Endometrial microvascular endothelial cells (primary cell): ENCODE measurements around the gene CHIC2. TPM values are rescaled to one million over a fixed set of nuclear protein-coding genes. Genes with fewer than 3 reads are reported as not detected.
"Not testable (repeated sequence)": the region's sequence is repeated elsewhere in the genome, so short reads cannot be mapped to it uniquely, and the experiment has no call there.

Experiments used
- in situ Hi-C: cut with HindIII; loops from 2 replicates; pipeline ENCODE4 v1.10.0; 2017; ENCODE audit warnings: low sequenced_read_pairs, low pct_unique_long_range_greater_than_20kb; ENCODE audit errors: inconsistent ontology term
- total RNA-seq: library from RNA; depleted of rRNA; stranded (reverse); fragments of >200 nt; gene quantifications from one replicate; pipeline ENCODE4 v1.2.3, GENCODE V29; 2015; ENCODE audit errors: inconsistent ontology term

CHIC2 gene
- total RNA-seq: 39.5 TPM

DNA sequence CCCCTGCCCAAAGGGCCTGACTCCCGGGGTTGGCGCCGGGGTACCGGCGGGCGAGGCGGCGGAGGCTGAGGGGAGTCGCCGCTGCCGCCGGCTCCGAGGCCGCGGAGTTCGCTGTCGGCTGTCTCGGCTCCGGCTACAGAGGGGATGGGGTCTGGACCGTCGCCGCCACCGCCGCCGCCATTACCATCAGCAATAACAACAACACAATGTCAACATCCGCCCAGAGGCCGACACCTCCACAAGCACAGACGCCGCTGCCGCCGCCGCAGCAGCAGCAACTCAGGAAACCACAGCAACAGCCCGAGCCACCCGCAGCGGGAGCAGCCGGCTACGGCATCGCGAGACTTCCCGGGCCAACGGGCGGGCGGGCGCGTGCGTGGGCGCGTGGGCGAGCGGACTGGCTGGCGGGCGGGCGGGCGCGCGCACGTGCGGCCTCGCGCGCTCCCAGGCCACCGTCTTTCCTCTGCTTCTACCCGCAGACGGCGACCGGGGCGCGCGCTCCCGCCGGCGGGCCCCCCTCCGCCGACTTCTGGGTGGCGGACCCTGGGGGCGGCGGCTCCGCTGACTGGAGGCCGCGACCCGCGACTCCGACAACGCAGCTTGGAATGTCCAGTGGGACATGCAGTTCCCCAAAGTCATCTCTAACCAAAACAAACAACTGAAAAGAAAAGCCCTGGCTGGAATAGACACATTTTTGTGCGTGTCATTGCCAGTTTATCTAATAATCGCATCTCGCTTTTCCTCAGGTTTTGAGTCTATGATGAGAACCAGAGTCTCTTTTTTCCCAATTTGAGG, at the start of gene CHIC2:
TSS of gene CHIC2 (minus strand) at position 289 of the 795 bp plus-strand sequence. CDS start 305 bp downstream, outside the sequence.
- in situ Hi-C loops: loop anchor here (25.0 kb wide), 1 partner anchor 127 kb away; no protein-coding TSS in a partner anchor

DNA sequence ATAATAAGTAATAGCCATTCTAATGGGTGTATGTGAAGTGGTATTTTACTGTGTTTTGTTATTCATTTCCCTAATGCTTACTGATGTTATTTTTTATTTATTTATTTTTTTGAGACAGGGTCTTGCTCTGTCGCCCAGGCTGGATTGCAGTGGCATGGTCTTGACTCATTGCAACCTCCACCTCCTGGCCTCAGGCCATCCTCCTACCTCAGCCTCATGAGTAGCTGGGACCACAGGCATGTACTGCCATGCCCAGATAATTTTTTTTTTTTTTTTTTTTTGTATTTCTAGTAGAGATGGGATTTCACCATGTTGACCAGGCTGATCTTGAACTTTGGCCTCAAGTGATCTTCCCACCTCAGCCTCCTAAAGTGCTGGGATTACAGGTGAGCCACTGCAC, 48.8 kb upstream of the CHIC2 start:
- in situ Hi-C loops: not testable (repeated sequence)

DNA sequence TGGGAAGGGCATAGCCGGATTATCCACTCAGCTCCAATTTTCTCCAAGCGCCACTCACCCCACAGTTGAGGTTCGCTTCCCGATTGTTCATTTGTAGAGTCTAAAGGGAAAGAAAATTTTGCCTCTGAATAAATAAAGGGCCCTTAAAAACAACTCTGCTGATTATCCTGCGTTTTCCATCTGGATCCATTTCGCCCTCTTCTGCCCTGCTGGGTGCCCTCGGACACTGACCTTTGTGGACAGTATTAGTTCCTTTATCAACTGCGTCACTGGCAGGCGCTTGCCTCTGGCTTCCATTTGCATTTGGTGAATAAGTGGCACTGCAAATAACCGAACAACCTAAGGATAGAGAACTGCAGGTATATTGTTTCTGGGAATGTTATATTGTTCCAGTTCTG, 45.6 kb upstream of the CHIC2 start:
- in situ Hi-C loops: no loop called here

DNA sequence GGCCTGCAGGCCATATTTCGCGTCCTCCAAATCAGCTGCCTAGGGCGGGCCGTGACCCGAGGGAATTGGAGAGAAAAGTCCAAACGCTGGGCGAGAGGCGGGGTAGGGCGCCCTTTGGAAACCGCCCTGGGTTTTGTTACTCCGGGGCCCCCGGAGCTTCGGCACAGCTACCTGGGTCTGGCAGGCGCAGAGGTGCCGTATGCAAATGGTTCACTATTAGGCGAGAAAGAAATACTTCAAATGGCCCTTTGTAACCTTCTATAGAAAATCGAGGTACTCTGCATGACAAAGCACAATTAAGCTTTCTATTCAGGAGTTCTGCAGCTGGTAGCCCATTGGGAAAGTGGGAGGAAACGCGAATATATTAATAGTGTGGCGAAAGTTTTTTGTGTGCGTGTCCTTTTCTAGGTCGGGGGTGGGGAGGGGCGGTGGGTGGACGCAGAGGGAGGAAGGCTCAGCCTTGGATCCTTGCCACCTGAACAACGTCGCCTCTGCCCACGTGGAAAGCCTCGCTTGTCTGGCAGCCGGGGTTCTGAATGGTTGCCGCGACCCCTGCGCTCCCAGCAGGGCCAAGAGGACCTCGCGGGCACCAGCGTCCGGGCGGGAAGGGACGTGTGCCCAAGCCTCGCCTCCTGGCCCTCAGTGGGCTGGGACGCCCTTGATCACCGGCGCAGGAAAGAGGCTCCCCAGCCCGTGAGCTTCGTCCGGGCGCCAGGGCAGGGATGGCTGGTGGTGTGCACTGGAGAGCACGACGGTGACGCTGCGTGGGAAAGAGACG, 45.0 kb upstream of the CHIC2 start:
- in situ Hi-C loops: no loop called here

DNA sequence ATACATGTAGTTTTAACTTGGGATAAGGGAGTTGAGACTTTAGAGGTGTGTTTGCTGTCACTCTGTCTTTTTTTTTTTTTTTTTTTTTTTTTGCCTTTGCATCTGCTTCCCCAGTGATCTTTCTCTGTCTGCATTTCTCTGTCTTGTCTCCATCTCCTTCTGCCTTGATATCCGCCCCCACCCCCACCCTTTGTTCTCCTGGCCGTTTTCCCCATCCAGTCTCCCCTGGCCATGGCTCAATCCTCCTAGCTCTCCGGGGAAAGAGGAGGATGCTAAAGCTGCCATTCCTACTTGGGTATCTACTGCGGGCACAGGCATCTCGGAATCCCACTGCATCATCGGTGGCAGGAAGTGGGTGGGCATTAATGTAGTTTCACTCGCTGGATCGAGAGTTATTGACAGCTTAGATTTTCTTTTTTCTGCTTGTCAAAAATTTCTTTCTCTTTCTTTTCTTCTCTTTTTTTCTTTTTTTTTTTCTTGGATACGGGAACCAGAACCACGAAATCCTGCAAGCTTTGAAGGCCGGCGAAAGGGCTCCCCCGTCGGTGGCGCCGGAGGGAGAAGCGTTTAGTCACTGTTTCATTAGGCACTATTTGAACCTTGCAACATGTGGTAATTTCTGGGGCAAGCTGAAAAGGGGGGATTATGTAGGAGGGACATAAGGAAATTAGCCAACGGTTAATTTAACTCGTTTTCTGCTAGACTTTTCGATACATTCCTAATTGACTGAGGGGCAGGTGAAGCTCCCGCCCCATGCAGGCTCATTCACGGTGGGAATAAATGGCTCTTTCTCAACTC, 43.7 kb upstream of the CHIC2 start:
- in situ Hi-C loops: no loop called here

DNA sequence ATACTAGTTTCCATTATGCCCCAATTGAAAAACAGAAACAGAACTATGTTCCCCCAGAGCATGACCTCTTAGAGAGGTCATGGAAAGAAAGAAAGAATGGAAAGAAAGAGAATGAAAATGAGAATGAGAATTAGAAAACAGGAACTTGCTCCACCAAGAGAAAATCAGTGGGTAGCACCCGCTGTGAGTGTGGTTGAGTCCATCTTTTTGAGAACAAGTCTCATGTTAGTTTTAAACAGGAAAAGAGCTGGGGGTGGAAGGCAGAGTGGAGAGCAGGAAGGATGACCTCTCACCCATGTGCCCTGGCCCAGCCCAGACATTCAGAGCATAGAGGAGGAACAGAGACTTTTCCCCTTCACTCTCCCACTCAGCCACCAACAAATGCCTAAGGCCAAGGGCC, 40.5 kb upstream of the CHIC2 start:
- in situ Hi-C loops: no loop called here

DNA sequence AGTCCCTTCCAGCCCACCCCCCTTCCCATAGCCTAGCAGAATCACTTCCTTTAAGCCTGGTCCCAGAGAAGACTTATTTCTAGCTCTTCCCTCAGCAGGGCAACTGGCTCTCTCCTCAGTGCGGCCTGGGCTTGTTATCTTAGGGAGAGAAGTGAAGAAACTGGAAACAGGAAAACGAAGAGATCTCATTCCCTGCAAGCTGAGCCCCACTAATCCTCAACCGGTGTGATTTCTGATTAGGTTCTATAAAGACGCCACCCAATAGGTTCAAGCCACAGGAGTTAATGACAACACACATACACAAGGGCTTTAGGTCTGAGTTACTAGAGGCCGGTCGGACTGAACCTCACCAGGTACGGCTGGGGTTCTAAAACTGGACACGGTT, 38.8 kb upstream of the CHIC2 start:
- in situ Hi-C loops: no loop called here

DNA sequence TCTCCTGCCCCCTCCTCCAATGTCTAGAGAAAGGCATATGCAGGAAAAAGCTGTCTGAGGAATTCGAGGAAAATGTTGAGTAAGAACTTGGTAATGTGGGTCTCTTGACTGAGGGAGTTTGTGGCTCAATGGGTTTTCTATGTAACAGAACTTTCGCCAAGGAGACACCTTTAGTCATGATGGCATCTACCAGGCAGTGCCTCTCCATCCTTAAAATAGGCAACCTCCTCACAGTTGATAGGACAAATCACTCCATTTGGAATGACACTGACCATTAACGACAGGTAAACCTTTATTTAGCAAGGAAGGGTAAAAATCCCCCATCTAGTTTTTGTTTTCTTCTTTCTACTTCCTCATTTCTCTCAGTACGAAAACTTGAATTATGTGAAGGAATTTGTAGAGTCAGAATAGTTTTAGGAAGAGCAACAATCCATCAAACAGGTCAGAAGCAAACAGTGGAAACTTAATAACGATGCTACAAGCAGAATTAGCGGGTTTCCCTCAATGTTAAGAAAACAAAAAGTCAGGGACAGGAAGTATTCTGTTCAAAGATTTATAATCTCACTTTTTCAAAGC, 38.2 kb upstream of the CHIC2 start:
- in situ Hi-C loops: no loop called here

DNA sequence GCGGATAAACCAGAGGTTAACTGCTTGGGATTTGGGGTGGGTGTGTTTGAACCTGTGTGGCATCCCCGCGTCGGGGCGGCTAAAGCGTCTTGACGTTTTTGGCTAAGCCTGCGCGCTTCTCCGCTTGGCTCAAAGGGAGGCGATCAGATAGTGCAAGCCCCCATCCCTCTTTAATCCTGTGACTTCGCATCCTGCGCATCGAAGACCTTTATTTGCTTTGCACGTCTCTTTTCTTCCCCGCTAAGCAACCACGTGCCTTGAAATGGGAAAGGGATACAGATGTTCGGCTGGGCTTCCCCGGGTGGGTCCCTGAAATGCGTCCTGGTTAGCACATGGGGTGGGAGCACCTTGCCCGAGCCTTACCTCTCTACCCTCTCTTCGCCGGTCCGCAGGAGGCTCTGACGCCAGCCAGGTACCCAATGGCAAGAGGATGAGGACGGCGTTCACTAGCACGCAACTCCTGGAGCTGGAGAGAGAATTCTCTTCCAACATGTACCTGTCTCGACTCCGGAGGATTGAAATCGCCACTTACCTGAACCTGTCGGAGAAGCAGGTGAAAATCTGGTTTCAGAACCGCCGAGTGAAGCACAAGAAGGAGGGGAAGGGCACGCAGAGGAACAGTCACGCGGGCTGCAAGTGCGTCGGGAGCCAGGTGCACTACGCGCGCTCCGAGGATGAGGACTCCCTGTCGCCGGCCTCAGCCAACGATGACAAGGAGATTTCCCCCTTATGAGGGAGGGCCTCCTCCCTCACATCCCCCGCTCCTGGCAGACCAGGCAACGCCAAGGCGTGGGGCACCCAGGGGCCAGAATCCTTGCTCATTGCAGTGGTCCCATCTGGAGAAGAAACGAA, 37.0 kb upstream of the CHIC2 start:
- in situ Hi-C loops: no loop called here

DNA sequence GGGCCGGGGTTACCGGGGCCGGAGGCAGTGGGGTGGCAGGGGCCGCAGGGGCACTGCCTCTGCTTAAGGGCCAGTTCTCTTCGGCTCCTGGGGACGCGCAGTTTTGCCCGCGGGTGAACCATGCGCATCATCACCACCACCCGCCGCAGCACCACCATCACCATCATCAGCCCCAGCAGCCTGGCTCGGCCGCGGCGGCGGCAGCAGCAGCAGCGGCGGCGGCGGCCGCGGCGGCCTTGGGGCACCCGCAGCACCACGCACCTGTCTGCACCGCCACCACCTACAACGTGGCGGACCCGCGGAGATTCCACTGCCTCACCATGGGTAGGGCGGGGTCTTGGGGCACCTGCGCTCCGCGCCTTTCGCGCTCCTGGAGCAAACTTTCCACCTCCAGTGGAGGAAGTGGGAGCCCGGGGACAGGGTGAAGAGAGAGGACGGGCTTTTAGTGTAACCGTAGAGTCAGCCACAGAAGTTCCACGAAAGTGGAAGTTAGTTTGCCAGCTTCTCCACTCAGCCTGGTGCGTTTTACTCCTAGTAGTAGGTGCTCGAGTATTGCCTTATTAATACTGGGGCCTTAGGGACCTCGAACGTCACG, 36.3 kb upstream of the CHIC2 start:
- in situ Hi-C loops: no loop called here

DNA sequence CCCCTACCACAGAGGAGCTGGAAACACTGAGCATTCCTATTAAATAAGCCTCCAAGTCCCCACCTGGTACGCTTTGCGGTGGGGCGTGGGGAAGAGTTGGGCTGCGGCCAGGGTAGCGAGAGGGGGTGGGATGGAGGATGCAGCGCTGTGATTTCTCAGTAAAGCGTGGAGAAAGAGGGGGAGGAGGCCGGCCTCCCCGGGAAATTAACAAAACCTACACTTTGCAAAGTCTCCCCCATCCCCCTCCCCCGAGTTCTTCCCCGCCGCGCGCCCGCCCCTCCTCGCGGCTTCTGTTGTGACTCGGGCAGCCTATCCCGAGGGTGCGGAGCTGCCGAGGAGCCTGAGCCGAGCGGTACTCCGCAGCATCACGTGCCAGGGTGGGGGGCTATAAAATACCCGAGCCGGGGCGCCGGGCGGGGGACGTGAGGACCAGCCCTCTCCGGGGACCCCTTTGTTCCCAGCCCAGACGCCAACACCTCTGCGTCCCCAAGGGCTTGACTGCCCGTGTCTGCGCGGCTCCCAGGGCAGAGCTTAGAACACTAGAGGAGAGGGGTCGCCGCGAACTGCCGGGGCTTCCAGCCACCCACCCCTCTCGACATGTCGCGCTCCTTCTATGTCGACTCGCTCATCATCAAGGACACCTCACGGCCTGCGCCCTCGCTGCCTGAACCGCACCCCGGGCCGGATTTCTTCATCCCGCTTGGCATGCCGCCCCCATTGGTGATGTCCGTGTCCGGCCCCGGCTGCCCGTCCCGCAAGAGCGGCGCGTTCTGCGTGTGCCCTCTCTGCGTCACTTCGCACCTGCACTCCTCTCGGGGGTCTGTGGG, 35.6 kb upstream of the CHIC2 start, which contains the start of gene GSX2:
TSS of gene GSX2 (plus strand) at position 416 of the 827 bp plus-strand sequence. CDS start at position 598, 182 bp downstream.
- in situ Hi-C loops: no loop called here

DNA sequence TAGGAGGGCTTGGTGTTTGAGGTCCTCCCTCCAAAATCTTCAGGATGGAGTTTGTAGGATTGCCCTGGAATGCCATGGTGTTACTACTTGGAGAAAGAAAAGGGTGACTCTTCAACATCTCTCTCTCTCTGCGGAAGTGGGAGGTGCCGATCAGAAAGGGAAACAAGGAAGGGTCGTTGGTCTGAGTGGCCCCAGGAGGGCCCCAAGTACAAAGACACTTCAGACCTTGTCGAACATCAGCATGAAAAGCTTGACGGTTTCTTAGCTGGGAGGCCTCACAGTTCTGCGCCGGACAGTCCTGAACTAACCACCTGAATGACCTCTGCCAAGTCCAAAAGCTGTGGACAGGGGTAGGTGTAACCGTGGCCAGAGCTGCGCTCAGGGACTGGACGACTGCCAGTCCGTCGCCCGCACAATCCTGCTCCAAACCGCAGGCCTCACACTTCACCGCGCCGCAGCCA, 34.9 kb upstream of the CHIC2 start:
- in situ Hi-C loops: no loop called here

DNA sequence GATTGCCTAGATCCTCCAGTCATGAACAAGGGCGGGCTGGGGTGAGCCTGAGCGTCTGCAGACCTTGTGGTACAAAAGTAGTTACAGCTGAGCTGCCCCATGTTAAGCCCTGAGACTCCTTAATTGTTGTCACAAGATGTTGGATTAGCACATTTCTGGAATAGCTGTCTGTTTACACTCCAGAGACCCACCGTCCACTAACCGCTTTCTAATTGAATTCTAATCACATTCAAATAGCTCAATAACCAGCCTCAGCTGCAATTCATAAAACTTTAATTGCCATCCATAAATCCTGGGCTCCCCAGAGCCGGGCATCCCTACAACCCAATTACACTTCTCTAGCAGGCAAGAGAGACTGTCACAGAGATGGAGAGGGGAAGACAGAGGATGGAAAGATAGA, 34.0 kb upstream of the CHIC2 start:
- in situ Hi-C loops: no loop called here

DNA sequence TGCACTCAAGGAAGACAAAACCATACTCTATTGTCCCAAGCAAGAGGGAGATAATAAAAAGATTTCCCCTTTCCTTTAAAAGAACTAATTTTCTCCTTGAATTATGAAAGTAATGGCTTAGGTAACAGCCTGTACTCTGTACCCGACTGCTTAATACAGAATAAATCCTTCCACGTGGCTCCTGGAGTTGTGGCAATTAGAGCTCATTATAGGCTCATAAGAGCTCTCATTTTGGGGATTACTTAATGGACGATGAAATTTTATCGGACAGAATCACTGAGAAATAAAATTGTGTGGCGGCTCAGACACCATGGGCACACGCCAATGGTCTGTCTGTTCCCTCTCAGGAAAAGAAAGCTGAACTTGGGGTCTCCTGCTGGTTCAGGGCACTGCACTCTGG, 32.7 kb upstream of the CHIC2 start:
- in situ Hi-C loops: no loop called here

DNA sequence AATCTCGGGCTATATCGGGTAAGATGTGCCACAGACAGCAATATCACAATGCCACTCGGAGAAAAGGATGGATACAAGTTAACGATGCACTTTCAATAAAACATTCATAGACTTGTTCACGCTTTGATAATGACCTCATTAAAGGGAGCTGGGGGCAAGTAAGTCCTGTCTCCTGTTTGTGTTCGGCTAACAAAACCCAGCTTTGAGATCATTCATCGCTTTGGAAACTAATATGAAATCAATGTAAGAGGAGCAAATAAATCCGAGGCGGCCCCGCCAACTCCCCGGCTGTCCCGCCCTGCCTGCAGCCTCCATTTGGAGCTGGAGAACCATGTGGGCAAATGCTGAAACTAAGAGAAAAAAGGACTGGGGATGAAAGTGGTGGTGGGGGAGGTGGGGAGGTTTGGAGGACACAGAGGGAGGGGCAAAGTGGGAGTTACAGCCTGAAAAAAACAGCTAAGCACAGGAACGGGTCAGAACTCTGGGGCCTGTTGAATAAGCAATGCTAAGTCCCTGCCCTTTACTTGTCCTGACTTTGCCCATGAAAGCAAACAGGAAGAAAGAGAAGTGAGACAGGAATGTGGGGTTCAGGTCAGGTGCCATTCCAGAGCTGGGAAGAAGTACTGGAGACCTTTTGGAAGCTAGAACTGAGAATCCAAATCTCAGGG, 32.0 kb upstream of the CHIC2 start:
- in situ Hi-C loops: no loop called here

DNA sequence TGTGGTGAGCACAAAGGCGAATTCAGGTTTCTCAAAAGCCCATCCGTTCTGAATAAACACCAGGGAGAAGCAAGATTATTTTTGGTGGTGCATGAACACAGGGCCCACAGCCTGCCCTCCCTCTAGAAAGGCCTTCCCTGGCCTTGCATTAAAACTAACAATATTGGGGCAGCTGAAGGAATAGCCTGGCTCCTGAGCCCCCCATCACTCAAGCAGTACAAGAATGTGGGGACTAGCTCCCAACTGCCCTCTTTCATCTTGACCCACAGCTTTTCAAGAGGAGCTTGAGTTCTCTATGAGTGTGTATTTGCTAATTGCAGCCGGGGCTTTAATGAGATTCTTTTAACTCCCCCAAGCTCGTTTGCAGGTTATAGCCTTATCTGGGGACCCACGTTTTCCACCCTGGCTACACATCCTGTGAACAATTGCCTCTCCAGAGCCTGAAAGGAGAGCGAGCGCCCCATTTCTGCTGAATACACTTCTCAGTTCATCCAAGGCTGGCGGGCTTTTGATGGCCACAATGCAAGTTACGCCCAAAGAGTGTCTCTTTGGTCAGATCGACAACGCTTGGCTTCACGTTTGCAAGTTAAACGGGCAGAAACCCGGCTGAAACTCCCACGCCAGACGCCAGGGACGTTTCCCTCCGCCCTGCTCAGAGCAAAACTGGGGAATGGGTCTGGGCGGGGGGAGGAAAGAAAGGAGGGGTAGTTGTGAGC, 30.9 kb upstream of the CHIC2 start:
- in situ Hi-C loops: no loop called here
